SU-DHL-6 (cell line): Measurements from ENCODE around the gene TEX50.

Experiments
- EZH2phosphoT487 ChIP-seq: fragments of 200-600 bp; sonication (generic), shearing (Covaris generic); conservative IDR thresholded peaks from 2 replicates; pipeline ENCODE4 v1.6.1; 2018; ENCODE audit warnings: mild to moderate bottlenecking, antibody characterized with exemption, low read length, moderate library complexity, mixed read lengths
- TF ChIP-seq, protein P1 (sequence below): fragments of 200-600 bp; sonication (generic); IDR thresholded peaks from one replicate; pipeline ENCODE4 v1.5.1; 2017; ENCODE audit warnings: antibody characterized with exemption, mild to moderate bottlenecking, low read length, moderate library complexity; ENCODE audit not compliant: insufficient read depth, poor library complexity, severe bottlenecking

GRCh38 chr1:173627269-173627668, 7.9 kb upstream of the TEX50 start:
- TF ChIP-seq, protein P1, sequence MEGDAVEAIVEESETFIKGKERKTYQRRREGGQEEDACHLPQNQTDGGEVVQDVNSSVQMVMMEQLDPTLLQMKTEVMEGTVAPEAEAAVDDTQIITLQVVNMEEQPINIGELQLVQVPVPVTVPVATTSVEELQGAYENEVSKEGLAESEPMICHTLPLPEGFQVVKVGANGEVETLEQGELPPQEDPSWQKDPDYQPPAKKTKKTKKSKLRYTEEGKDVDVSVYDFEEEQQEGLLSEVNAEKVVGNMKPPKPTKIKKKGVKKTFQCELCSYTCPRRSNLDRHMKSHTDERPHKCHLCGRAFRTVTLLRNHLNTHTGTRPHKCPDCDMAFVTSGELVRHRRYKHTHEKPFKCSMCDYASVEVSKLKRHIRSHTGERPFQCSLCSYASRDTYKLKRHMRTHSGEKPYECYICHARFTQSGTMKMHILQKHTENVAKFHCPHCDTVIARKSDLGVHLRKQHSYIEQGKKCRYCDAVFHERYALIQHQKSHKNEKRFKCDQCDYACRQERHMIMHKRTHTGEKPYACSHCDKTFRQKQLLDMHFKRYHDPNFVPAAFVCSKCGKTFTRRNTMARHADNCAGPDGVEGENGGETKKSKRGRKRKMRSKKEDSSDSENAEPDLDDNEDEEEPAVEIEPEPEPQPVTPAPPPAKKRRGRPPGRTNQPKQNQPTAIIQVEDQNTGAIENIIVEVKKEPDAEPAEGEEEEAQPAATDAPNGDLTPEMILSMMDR = no peak
- no peak for TF ChIP-seq EZH2phosphoT487
